Transverse colon (tissue), 4 donors: Measurements from ENCODE around the gene PLEKHG4B. TPM values are rescaled to one million over a fixed set of nuclear protein-coding genes. Genes with fewer than 3 reads are reported as not detected.

Source experiments
- DNase-seq: peaks from one replicate; pipeline ENCODE4 v3.0.0-alpha.2; 2019
- H3K27ac ChIP-seq, 4 donors: fragments of 200-600 bp; sonication (generic); 2 replicates each; pipeline ENCODE4 v1.5.1; 2016 to 2018; ENCODE audit warnings: inconsistent platforms in 4 of 4
- H3K27me3 ChIP-seq: fragments of 200-600 bp; sonication (generic); 2 replicates; pipeline ENCODE4 v1.5.1; 2017; ENCODE audit warnings: inconsistent platforms
- H3K36me3 ChIP-seq, 4 donors: fragments of 200-600 bp; sonication (generic); 2 replicates each; pipeline ENCODE4 v1.5.1; 2017 to 2019; ENCODE audit warnings: inconsistent platforms in 4 of 4
- H3K4me1 ChIP-seq, 4 donors: fragments of 200-600 bp; sonication (generic); 2 replicates each; pipeline ENCODE4 v1.5.1; 2017 to 2020; ENCODE audit warnings: inconsistent platforms in 4 of 4
- H3K4me3 ChIP-seq, 4 donors: fragments of 200-600 bp; sonication (generic); 1 replicate in 1 of 4; 2 replicates in 3 of 4; pipeline versions ENCODE4 v1.5.1 to v1.6.1; 2017 to 2019; ENCODE audit warnings: inconsistent platforms in 4 of 4
- H3K9me3 ChIP-seq, 2 donors: fragments of 200-600 bp; sonication (generic); 2 replicates each; pipeline ENCODE4 v1.5.1; 2017 to 2019; ENCODE audit warnings: inconsistent platforms in 2 of 2
- EP300 ChIP-seq: sonication (generic); formaldehyde crosslinking; IDR thresholded peaks from one replicate; pipeline ENCODE4 v1.6.1; 2017; ENCODE audit warnings: antibody characterized with exemption, low read depth
- POLR2A ChIP-seq: fragments of 450-650 bp; IDR thresholded peaks from one replicate; pipeline ENCODE4 v1.6.1; 2016; ENCODE audit warnings: antibody characterized with exemption, mild to moderate bottlenecking, moderate library complexity
- POLR2AphosphoS5 ChIP-seq, 3 donors: sonication (generic); formaldehyde crosslinking; IDR thresholded peaks; one replicate each; pipeline ENCODE4 v1.6.1; 2016; ENCODE audit warnings: antibody characterized with exemption in 3 of 3
- WGBS, 2 donors: methylation state at CpG; one replicate each; pipeline ENCODE4 v1.1.5; 2018; ENCODE audit warnings: low coverage in 1 of 2; 5-methylcytosine and 5-hydroxymethylcytosine counted together
- in situ Hi-C, 4 donors: fragments of 200-750 bp; cut with MboI; loops; one replicate each; pipeline versions ENCODE4 v1.15.0 to v1.15.1; 2017; ENCODE audit warnings: low sequenced_read_pairs in 3 of 4, low pct_ligation_motif_present in 1 of 4, low pct_unique_long_range_greater_than_20kb in 1 of 4
- intact Hi-C: fragments of 100-400 bp; cut with DNase I; formaldehyde crosslinking; loops from one replicate; pipeline ENCODE4 v1.15.1; 2023; ENCODE audit warnings: low total_unique reads
- total RNA-seq, 4 donors: library from RNA; depleted of rRNA; stranded (reverse); fragments of >200 nt; gene quantifications; one replicate each; pipeline ENCODE4 v1.1.0, GENCODE V29; 2016
- TF ChIP-seq, protein P1 (sequence below), 5 experiments: fragments of 200-600 bp in 3 of 5; fragments of 450-650 bp in 2 of 5; sonication (generic) in 3 of 5; IDR thresholded peaks; 1 replicate in 2 of 5; 2 replicates in 3 of 5; pipeline ENCODE4 v1.5.1; 2016 to 2017; ENCODE audit warnings: antibody characterized with exemption in 5 of 5, inconsistent platforms in 3 of 5, mild to moderate bottlenecking in 2 of 5, moderate library complexity in 1 of 5

The PLEKHG4B gene
- total RNA-seq, 4 donors from 2014 or later: under 0.01 to 0.40 (median under 0.01) TPM; not detected in 1

DNA sequence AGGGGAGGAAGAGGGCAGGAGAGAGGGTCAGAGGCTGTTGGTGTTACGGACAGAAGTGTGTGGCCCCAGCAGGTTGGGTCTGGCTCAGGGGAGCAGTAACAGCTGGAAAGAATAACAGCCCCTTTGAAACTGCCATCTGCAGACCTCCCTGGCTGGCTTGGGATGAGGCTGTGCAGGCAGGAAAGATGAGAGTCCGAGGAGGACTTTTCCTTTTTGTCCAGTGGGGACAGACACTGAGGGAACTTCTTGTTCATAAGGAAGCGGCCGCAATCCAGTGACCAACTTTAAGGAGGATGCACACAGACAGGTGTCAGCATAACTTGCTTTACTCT, 14.8 kb upstream of the PLEKHG4B start:
- in situ Hi-C loops (no loop called here), intact Hi-C loops (no loop called here)
- no peak for DNase-seq
- WGBS, 2 donors: 78 to 80% methylated on average over 4 of the region's 4 CpGs
- no peaks in the 10 kb centered on the region for H3K4me1 ChIP-seq
- peaks cover 26% of the 10 kb centered on the region for H3K27me3 ChIP-seq
- no peak overlapping the region for H3K27ac ChIP-seq
- H3K36me3 ChIP-seq: no peaks in the 10 kb centered on the region
- no peak overlapping the region for H3K4me3 ChIP-seq
- no peaks in the 10 kb centered on the region for H3K9me3 ChIP-seq
- TF ChIP-seq EP300: no peak
- TF ChIP-seq, protein P1, sequence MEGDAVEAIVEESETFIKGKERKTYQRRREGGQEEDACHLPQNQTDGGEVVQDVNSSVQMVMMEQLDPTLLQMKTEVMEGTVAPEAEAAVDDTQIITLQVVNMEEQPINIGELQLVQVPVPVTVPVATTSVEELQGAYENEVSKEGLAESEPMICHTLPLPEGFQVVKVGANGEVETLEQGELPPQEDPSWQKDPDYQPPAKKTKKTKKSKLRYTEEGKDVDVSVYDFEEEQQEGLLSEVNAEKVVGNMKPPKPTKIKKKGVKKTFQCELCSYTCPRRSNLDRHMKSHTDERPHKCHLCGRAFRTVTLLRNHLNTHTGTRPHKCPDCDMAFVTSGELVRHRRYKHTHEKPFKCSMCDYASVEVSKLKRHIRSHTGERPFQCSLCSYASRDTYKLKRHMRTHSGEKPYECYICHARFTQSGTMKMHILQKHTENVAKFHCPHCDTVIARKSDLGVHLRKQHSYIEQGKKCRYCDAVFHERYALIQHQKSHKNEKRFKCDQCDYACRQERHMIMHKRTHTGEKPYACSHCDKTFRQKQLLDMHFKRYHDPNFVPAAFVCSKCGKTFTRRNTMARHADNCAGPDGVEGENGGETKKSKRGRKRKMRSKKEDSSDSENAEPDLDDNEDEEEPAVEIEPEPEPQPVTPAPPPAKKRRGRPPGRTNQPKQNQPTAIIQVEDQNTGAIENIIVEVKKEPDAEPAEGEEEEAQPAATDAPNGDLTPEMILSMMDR (IDR thresholded peaks at IDR 0.05): no peak
- no peak for TF ChIP-seq POLR2AphosphoS5 (IDR thresholded peaks at IDR 0.05)
- no peak for TF ChIP-seq POLR2A

DNA sequence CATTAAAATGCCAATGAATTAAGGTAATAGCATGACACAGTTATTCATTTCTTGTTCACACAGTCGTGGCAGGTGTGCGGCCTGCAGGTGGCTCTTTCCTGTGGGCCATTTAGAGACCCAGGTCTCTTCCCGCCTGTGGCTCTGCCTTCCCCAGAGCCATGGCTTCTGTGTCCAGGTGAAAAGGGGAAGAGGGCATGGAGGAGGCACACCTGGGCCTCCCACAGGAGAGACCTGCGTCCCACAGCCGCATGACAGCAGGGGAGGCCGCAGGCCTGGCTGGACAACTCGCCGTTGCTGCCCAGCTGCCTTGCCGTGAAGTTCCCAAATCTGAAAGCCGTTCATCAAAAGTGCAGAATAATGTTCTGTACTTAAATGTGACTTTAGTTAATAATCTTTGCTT, 14.4 kb upstream of the PLEKHG4B start:
- intact Hi-C loops: no loop called here
- Histone ChIP-seq H3K4me3 (no peak overlapping the region), H3K36me3 (no peaks in the 10 kb centered on the region), H3K27ac (no peak overlapping the region), H3K9me3 (no peaks in the 10 kb centered on the region), H3K27me3 (peaks cover 26% of the 10 kb centered on the region), H3K4me1 (no peaks in the 10 kb centered on the region)
- in situ Hi-C loops: no loop called here
- WGBS, 2 donors: 75 to 95% methylated on average over 7 to 10 of the region's 10 CpGs
- TF ChIP-seq, protein P1 (IDR thresholded peaks at IDR 0.05): no peak
- TF ChIP-seq POLR2A (no peak), EP300 (no peak), POLR2AphosphoS5 (IDR thresholded peaks at IDR 0.05) (no peak)
- no peak for DNase-seq

DNA sequence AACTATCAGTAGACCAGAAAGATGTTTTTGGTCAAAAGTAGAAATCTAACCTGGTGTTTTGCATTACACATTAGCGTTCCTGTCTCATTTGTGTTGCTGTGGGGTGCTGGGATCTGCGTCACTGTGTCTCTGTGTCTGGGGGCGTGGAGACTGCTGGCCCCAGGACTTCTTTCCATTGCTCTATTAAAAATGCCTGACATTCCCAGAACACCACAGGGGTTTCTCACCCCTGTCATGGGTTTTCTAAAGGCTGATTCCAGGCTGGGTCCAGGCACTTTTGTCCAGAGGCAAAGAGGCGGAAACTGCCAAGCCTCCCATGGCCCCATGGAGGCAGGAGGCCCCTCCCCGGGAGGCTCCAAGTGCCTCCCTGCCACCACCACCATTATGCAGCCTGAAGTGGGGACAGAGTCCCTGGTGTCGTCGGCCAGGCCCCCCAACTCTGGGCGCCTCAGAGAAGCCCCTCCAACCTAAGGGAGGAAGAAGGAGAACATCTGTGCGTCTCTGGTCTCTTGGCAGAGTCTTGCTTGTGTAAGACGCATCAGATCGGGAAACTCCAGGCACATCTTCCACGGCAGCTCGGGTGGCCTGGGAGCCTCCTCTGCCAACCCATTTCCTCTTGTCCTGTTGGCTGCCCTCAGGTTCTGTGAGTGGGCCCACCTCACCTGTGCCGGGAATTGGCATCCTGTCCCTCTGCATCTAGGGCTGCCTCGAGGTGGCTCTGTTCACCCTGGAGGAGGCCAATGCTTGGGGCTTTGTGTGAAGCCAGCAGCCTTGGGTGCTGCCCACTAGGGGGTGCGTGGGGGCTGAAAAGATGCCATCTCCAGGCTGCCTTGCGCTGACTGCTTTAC, 13.8 kb upstream of the PLEKHG4B start:
- WGBS, 2 donors: 67 to 100% methylated on average over 1 to 17 of the region's 17 CpGs
- no peak for DNase-seq
- H3K4me1 ChIP-seq: no peaks in the 10 kb centered on the region
- H3K36me3 ChIP-seq: no peaks in the 10 kb centered on the region
- H3K4me3 ChIP-seq: no peak overlapping the region
- peaks cover 26% of the 10 kb centered on the region for H3K27me3 ChIP-seq
- intact Hi-C loops: no loop called here
- TF ChIP-seq, protein P1 (IDR thresholded peaks at IDR 0.05): no peak
- TF ChIP-seq EP300 (no peak), POLR2AphosphoS5 (IDR thresholded peaks at IDR 0.05) (no peak), POLR2A (no peak)
- H3K9me3 ChIP-seq: no peaks in the 10 kb centered on the region
- in situ Hi-C loops: no loop called here
- no peak overlapping the region for H3K27ac ChIP-seq

DNA sequence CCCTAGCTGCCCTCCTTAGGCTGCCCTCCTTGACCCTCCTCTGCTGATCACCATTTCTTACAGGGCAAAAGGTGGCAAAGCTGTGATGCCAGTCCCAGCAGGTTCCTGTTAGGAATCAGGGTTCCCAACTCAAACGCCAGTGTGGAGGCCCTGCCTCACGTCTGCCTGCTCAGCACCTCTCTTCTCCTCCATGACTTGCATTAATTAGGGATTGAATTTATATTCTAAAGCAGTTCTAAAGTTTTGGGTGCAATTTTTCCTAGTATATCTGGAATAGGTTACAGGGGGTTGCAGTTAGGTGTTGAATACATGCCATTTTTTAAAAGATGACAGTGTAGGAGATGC, 13.2 kb upstream of the PLEKHG4B start:
- WGBS, 2 donors: 74% methylated on average over 2 of the region's 2 CpGs; no CpG with 5 or more reads in 1 of the 2 donors
- no peaks in the 10 kb centered on the region for H3K9me3 ChIP-seq
- intact Hi-C loops (no loop called here), in situ Hi-C loops (no loop called here)
- H3K36me3 ChIP-seq: no peaks in the 10 kb centered on the region
- no peak for TF ChIP-seq POLR2AphosphoS5 (IDR thresholded peaks at IDR 0.05)
- TF ChIP-seq EP300: no peak
- TF ChIP-seq, protein P1 (IDR thresholded peaks at IDR 0.05): no peak
- no peak for TF ChIP-seq POLR2A
- no peaks in the 10 kb centered on the region for H3K4me1 ChIP-seq
- DNase-seq: no peak
- peaks cover 26% of the 10 kb centered on the region for H3K27me3 ChIP-seq
- no peak overlapping the region for H3K27ac ChIP-seq
- no peak overlapping the region for H3K4me3 ChIP-seq
